ENCODE data around the gene SLC9A9. TPM values are rescaled to one million over a fixed set of nuclear protein-coding genes. Genes with fewer than 3 reads are reported as not detected.

Gene SLC9A9
- total RNA-seq, 1 donor, result 15.1 TPM

- H3K27me3 ChIP-seq (ENCODE audit: insufficient read depth, low read length), result no peaks in the 10 kb centered on the region
- no peak overlapping the region for H3K4me3 ChIP-seq (ENCODE audit: low read length)
- H3K9me3 ChIP-seq (ENCODE audit: low read depth, low read length), result no peaks in the 10 kb centered on the region
- H3K4me1 ChIP-seq (ENCODE audit: insufficient read depth, low read length), result peaks cover 5% of the 10 kb centered on the region
These were observed 170.8 kb downstream of the SLC9A9 start for GRCh38 chr3:143677430-143677829.

GRCh38 chr3:143676747-143677146 is 171.5 kb downstream of the SLC9A9 start:
- H3K4me1 ChIP-seq (ENCODE audit: insufficient read depth, low read length), result peaks cover 5% of the 10 kb centered on the region
- H3K4me3 ChIP-seq (ENCODE audit: low read length), result no peak overlapping the region
- no peaks in the 10 kb centered on the region for H3K27me3 ChIP-seq (ENCODE audit: insufficient read depth, low read length)
- H3K9me3 ChIP-seq (ENCODE audit: low read depth, low read length), result no peaks in the 10 kb centered on the region

GRCh38 chr3:143676021-143676420 is 172.2 kb downstream of the SLC9A9 start:
- no peak overlapping the region for H3K4me3 ChIP-seq (ENCODE audit: low read length)
- H3K9me3 ChIP-seq (ENCODE audit: low read depth, low read length), result no peaks in the 10 kb centered on the region
- H3K27me3 ChIP-seq (ENCODE audit: insufficient read depth, low read length), result no peaks in the 10 kb centered on the region
- H3K4me1 ChIP-seq (ENCODE audit: insufficient read depth, low read length), result peaks cover 5% of the 10 kb centered on the region

GRCh38 chr3:143674100-143674968 is 173.9 kb downstream of the SLC9A9 start:
- Histone ChIP-seq H3K4me1 (ENCODE audit: insufficient read depth, low read length) (peaks cover 9% of the 10 kb centered on the region), H3K27me3 (ENCODE audit: insufficient read depth, low read length) (no peaks in the 10 kb centered on the region), H3K9me3 (ENCODE audit: low read depth, low read length) (no peaks in the 10 kb centered on the region), H3K4me3 (ENCODE audit: low read length) (no peak overlapping the region)

GRCh38 chr3:143672396-143673165 is 175.7 kb downstream of the SLC9A9 start:
- no peak overlapping the region for H3K4me3 ChIP-seq (ENCODE audit: low read length)
- peaks cover 16% of the 10 kb centered on the region for H3K4me1 ChIP-seq (ENCODE audit: insufficient read depth, low read length)
- H3K27me3 ChIP-seq (ENCODE audit: insufficient read depth, low read length), result no peaks in the 10 kb centered on the region
- no peaks in the 10 kb centered on the region for H3K9me3 ChIP-seq (ENCODE audit: low read depth, low read length)

GRCh38 chr3:143671626-143672025 is 176.6 kb downstream of the SLC9A9 start:
- Histone ChIP-seq H3K27me3 (ENCODE audit: insufficient read depth, low read length) (no peaks in the 10 kb centered on the region), H3K9me3 (ENCODE audit: low read depth, low read length) (no peaks in the 10 kb centered on the region), H3K4me1 (ENCODE audit: insufficient read depth, low read length) (peaks cover 16% of the 10 kb centered on the region), H3K4me3 (ENCODE audit: low read length) (no peak overlapping the region)

- Histone ChIP-seq H3K9me3 (ENCODE audit: low read depth, low read length) (no peaks in the 10 kb centered on the region), H3K4me3 (ENCODE audit: low read length) (no peak overlapping the region), H3K4me1 (ENCODE audit: insufficient read depth, low read length) (peaks cover 12% of the 10 kb centered on the region), H3K27me3 (ENCODE audit: insufficient read depth, low read length) (no peaks in the 10 kb centered on the region)
These were observed 179.1 kb downstream of the SLC9A9 start for GRCh38 chr3:143668924-143669790.

- Histone ChIP-seq H3K9me3 (ENCODE audit: low read depth, low read length) (no peaks in the 10 kb centered on the region), H3K4me1 (ENCODE audit: insufficient read depth, low read length) (peaks cover 11% of the 10 kb centered on the region), H3K4me3 (ENCODE audit: low read length) (no peak overlapping the region), H3K27me3 (ENCODE audit: insufficient read depth, low read length) (no peaks in the 10 kb centered on the region)
These were observed 179.9 kb downstream of the SLC9A9 start for GRCh38 chr3:143668385-143668784.

GRCh38 chr3:143661677-143662076 is 186.6 kb downstream of the SLC9A9 start:
- no peaks in the 10 kb centered on the region for H3K27me3 ChIP-seq (ENCODE audit: insufficient read depth, low read length)
- no peak overlapping the region for H3K4me3 ChIP-seq (ENCODE audit: low read length)
- H3K4me1 ChIP-seq (ENCODE audit: insufficient read depth, low read length), result no peaks in the 10 kb centered on the region
- no peaks in the 10 kb centered on the region for H3K9me3 ChIP-seq (ENCODE audit: low read depth, low read length)

GRCh38 chr3:143658861-143659260 is 189.4 kb downstream of the SLC9A9 start:
- Histone ChIP-seq H3K27me3 (ENCODE audit: insufficient read depth, low read length) (no peaks in the 10 kb centered on the region), H3K9me3 (ENCODE audit: low read depth, low read length) (no peaks in the 10 kb centered on the region), H3K4me3 (ENCODE audit: low read length) (no peak overlapping the region), H3K4me1 (ENCODE audit: insufficient read depth, low read length) (no peaks in the 10 kb centered on the region)

GRCh38 chr3:143658116-143658515 is 190.2 kb downstream of the SLC9A9 start:
- Histone ChIP-seq H3K4me1 (ENCODE audit: insufficient read depth, low read length) (no peaks in the 10 kb centered on the region), H3K4me3 (ENCODE audit: low read length) (no peak overlapping the region), H3K27me3 (ENCODE audit: insufficient read depth, low read length) (no peaks in the 10 kb centered on the region), H3K9me3 (ENCODE audit: low read depth, low read length) (no peaks in the 10 kb centered on the region)

- Histone ChIP-seq H3K4me1 (ENCODE audit: insufficient read depth, low read length) (no peaks in the 10 kb centered on the region), H3K9me3 (ENCODE audit: low read depth, low read length) (no peaks in the 10 kb centered on the region), H3K4me3 (ENCODE audit: low read length) (no peak overlapping the region), H3K27me3 (ENCODE audit: insufficient read depth, low read length) (no peaks in the 10 kb centered on the region)
These were observed 190.9 kb downstream of the SLC9A9 start for GRCh38 chr3:143657391-143657790.

- no peak overlapping the region for H3K4me3 ChIP-seq (ENCODE audit: low read length)
- no peaks in the 10 kb centered on the region for H3K4me1 ChIP-seq (ENCODE audit: insufficient read depth, low read length)
- no peaks in the 10 kb centered on the region for H3K27me3 ChIP-seq (ENCODE audit: insufficient read depth, low read length)
- H3K9me3 ChIP-seq (ENCODE audit: low read depth, low read length), result no peaks in the 10 kb centered on the region
These were observed 193.4 kb downstream of the SLC9A9 start for GRCh38 chr3:143654906-143655305.

GRCh38 chr3:143653935-143654334 is 194.3 kb downstream of the SLC9A9 start:
- H3K4me3 ChIP-seq (ENCODE audit: low read length), result no peak overlapping the region
- H3K27me3 ChIP-seq (ENCODE audit: insufficient read depth, low read length), result no peaks in the 10 kb centered on the region
- no peaks in the 10 kb centered on the region for H3K9me3 ChIP-seq (ENCODE audit: low read depth, low read length)
- H3K4me1 ChIP-seq (ENCODE audit: insufficient read depth, low read length), result no peaks in the 10 kb centered on the region

- Histone ChIP-seq H3K4me1 (ENCODE audit: insufficient read depth, low read length) (no peaks in the 10 kb centered on the region), H3K9me3 (ENCODE audit: low read depth, low read length) (no peaks in the 10 kb centered on the region), H3K27me3 (ENCODE audit: insufficient read depth, low read length) (no peaks in the 10 kb centered on the region), H3K4me3 (ENCODE audit: low read length) (no peak overlapping the region)
These were observed 194.8 kb downstream of the SLC9A9 start for GRCh38 chr3:143653493-143653892.
